ENCODE measurements around the gene ZNF688.
A peak's percentile ranks its signal among the peaks of the same experiment; 100 is the strongest.
"Not testable (repeated sequence)": the region's sequence is repeated elsewhere in the genome, so short reads cannot be mapped to it uniquely, and the experiment has no call there.

Gene ZNF688

GRCh38 chr16:30571445-30572322 is at the start of gene ZNF688:
Gene ZNF688, minus strand, starts transcription at chr16:30571714. Its CDS starts 85 bp downstream, at chr16:30571629.
- peak; percentile 98 for DNase-seq (ENCODE audit: low read depth)

DNA sequence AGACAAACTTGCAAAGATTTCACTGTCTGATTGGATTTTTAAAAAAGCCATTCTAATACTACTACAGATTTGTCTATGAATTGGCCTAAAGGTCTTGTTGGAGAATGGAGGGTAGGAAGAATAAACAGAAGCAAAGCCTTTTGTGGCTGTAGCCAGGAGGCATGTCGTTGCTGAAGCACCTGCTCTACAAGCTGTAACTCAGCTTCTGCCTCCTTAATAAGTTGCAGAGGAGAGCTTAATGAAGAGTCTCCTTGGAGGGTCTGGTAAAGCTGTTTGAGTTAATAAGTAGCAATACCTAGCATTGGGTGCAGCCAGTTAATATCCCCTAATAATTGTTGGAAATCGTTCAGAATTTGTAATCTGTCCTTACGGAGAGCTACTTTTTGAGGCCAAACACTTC is 48.7 kb upstream of the ZNF688 start:
- no peak for DNase-seq (ENCODE audit: low read depth)

GRCh38 chr16:30619638-30620037 is 48.1 kb upstream of the ZNF688 start:
- no peak for DNase-seq (ENCODE audit: low read depth)

DNA sequence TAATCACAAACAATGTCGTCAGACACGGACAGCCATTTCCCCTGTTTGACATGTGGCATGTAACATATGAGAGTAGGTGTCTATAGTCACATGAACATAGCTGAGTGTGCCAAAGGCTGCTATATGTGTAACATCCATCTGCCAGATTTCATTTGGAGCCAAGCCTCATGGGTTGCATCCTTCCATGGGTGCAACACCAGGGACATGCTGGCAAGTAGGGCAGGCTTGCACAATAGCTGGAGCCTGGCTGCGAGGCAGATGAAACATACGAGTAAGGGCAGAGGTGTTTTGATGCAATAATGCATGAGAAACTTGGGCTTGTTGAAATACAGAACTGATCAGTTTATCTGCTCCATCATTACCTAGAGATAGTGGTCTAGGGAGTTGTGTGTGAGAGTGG is 47.7 kb upstream of the ZNF688 start:
- no peak for DNase-seq (ENCODE audit: low read depth)

- no peak for DNase-seq (ENCODE audit: low read depth)
Measured at GRCh38 chr16:30615358-30616091, 44.0 kb upstream of the ZNF688 start.

GRCh38 chr16:30609926-30610839 is 38.7 kb upstream of the ZNF688 start, which contains the start of gene ZNF689:
Gene ZNF689, minus strand, starts transcription at chr16:30610389. Its CDS starts 348 bp downstream, at chr16:30610041.
- DNase-seq (ENCODE audit: low read depth): peak; percentile 92

DNA sequence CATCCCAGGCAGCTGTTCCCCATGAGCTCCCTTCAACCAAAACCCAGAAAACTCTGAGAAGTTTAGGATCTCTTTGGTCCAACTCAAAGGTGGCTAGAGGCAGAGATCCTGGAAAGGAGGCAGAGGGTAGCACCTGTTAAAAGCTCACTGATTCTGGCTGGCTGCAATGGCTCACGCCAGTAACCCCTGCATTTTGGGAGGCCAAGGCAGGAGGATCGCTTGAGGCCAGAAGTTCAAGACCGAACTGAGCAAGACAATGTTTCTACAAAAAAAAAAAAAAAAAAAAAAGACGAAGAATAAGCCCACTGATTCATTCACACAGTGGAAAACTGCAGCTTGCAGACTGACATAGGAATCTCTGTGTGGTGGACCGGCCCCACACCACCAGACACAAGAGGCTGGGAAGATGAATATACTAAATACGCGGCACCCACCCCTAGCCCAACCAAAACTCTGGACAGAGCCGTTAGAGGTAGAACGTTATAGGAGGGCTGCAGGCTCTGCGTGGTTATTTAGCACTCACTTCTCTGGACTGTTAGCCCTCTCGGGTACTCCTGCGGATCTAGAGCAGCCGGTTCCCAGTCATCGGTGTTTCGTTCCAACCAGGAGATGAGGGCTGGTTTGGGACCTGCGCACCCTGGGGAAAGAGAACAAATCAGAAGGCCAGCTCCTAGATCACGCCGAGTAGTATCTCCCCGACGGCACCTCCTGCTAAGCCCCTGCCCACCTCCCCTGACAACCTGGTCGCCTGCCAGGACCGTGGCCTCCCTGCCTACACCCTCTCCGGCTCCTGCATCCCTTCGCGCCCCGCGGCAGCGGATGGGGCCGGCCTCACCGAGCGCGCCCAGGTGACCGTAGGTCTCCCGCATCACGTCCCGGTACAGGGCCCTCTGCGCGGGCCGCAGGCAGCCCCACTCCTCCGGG is 37.8 kb upstream of the ZNF688 start:
- DNase-seq (ENCODE audit: low read depth): no peak

DNA sequence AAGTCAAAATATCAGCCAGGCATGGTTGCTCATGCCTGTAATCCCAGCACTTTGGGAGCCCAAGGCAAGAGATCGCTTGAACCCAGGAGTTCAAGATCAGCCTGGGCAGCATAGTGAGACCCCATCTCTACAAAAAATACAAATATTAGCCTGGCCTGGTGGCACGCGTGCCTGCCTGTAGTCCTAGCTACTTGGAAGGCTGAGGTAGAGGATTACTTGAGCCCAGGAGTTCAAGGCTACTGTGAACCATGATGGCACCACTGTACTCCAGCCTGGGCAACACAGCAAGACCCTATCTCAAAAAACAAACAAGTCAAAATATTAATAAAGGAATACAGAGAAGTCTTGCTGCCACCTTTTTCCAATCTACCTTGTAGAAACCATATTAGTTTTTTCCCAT is 34.5 kb upstream of the ZNF688 start:
- DNase-seq (ENCODE audit: low read depth): no peak

GRCh38 chr16:30605158-30605557 is 33.6 kb upstream of the ZNF688 start:
- no peak for DNase-seq (ENCODE audit: low read depth)

- no peak for DNase-seq (ENCODE audit: low read depth)
Measured at GRCh38 chr16:30604316-30604947, 32.9 kb upstream of the ZNF688 start.

DNA sequence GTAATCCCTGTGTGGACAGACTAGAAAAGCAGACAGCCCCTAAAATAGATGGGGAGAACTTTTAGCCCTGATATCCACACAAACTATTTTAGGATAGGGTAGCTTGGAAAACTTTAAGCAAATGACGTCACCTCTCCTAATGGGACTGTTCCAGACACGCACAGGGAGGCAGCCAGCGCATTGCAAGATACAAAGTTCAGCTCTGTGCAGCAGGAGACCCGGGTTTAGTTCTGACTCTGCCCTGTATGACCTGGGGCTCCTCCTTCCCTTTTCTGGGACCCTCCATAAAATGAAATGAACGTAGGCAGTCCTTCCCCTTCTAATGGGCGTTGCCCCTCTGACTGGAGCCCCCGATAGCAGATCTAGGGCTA is 32.4 kb upstream of the ZNF688 start:
- DNase-seq (ENCODE audit: low read depth): no peak

- DNase-seq (ENCODE audit: low read depth): peak; percentile 13
Measured at GRCh38 chr16:30602616-30603277, 31.2 kb upstream of the ZNF688 start.

DNA sequence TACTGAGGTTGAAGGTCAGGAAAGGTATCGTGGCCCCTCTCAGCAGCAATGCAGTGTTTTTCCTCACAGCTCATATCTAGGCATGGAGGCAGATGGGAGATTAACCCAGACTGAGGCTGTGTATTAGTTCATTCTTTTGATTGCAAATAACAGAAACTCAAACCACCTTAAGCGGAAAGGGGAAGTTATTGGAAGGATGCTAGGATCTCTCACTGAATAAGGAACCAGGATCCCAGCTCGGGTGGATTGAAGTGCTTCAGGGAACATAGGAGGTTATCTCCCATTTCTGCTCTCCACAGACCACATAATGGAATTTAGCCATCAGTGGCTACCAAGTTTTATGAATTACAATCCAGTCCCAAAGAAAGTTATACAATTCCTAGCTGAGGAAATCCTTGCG is 30.5 kb upstream of the ZNF688 start:
- DNase-seq (ENCODE audit: low read depth): no peak

DNA sequence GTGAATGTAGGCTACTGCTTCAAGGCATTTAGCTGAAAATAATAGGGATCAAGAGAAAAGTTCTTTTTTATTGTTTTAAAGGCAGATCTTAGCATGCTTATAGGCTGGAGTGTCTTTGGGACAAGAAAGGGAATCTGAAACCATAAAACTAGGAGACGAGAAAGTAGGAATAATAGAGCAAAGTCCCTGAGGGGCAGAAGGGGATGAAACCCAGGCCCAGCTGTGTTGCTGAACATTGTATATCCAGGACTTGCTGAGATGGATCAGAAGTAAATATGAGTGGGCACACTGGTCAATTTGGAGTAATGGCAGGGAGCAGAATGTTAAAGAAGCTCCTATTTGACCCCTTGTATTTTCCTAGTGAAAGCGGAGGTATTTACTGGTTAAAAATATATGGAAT is 29.4 kb upstream of the ZNF688 start:
- no peak for DNase-seq (ENCODE audit: low read depth)

DNA sequence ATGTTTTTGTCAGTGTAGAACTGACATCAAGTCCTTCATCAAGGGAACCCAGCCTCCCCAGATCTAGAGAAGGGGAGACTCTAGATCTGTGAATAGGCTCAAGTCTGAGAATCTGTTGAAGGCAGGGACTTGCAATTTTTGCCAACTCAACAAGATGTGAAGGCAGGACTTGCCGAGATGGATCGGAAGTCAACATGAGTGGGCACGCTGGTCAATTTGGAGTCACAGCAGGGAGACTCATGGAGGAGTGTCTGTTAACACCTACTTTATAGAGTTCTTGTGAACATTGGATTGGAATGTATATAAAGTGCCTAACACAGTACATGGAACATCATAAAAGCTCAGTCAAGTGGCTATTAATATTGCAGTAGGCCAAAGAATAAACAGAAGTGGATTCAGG is 28.7 kb upstream of the ZNF688 start:
- no peak for DNase-seq (ENCODE audit: low read depth)

DNA sequence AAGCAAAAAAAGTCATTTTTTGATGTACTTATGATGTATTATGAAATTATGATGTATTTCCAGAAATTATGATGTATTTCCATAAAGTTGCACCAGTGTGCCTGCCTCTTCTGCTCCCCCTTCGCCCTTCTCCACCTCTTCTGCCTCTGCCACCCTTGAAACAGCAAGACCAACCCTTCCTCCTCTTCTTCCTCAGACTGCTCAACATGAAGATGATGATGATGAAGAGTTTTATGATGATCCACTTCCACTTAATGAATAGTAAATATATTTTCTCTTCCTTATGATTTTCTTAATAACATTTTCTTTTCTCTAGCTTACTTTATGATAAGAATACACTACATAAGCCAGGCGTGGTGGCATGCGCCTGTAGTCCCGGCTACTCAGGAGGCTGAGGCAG is 21.4 kb upstream of the ZNF688 start:
- no peak for DNase-seq (ENCODE audit: low read depth)

DNA sequence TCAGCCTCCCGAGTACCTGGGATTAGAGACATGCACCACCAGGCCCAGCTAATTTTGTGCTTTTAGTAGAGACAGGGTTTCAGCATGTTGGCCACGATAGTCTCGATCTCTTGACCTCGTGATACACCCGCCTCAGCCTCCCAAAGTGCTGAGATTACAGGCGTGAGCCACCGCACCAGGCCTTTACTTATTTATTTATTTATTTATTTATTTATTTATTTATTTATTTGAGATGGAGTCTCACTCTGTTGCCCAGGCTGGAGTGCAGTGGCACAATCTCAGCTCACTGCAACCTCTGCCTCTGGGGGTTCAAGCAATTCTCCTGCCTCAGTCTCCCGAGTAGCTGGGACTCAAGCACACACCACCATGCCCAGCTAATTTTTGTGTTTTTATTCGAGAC is 19.4 kb upstream of the ZNF688 start:
- DNase-seq (ENCODE audit: low read depth): not testable (repeated sequence)

- not testable (repeated sequence) for DNase-seq (ENCODE audit: low read depth)
Measured at GRCh38 chr16:30589582-30589981, 18.1 kb upstream of the ZNF688 start.

- no peak for DNase-seq (ENCODE audit: low read depth)
Measured at GRCh38 chr16:30588651-30589050, 17.1 kb upstream of the ZNF688 start.

All from stromal cell of bone marrow (primary cell).